Tibial artery (tissue), 4 donors: ENCODE results near the gene POLR3A.
A peak's percentile ranks its signal among the peaks of the same experiment; 100 is the strongest.

Source experiments
- DNase-seq, 2 donors: peaks; one replicate each; pipeline ENCODE4 v3.0.0-alpha.2; 2019
- H3K27ac ChIP-seq, 2 donors: fragments of 200-600 bp; sonication (generic) in 1 of 2; 1 replicate in 1 of 2; 2 replicates in 1 of 2; pipeline ENCODE4 v1.5.1; 2018 to 2019; ENCODE audit warnings: mild to moderate bottlenecking in 1 of 2
- H3K27me3 ChIP-seq, 2 donors: fragments of 200-600 bp; sonication (generic) in 1 of 2; one replicate each; pipeline versions ENCODE4 v1.5.1 to v1.6.0; 2016 to 2019
- H3K36me3 ChIP-seq, 3 donors: fragments of 200-600 bp; sonication (generic) in 2 of 3; one replicate each; pipeline ENCODE4 v1.5.1; 2016 to 2019; ENCODE audit warnings: mild to moderate bottlenecking in 2 of 3
- H3K4me1 ChIP-seq, 4 donors: fragments of 200-600 bp; sonication (generic) in 2 of 4; 1 replicate in 3 of 4; 2 replicates in 1 of 4; pipeline ENCODE4 v1.5.1; 2016 to 2019
- H3K4me3 ChIP-seq, 2 donors: fragments of 200-600 bp; sonication (generic) in 1 of 2; 1 replicate in 1 of 2; 2 replicates in 1 of 2; pipeline ENCODE4 v1.5.1; 2018 to 2019; ENCODE audit warnings: mild to moderate bottlenecking in 2 of 2
- H3K9me3 ChIP-seq, 3 donors: fragments of 200-600 bp; sonication (generic) in 1 of 3; one replicate each; pipeline ENCODE4 v1.5.1; 2016 to 2019
- CTCF ChIP-seq, 2 experiments: fragments of 200-600 bp in 1 of 2; fragments of 450-650 bp in 1 of 2; IDR thresholded peaks; one replicate each; pipeline ENCODE4 v1.5.1; 2017 to 2019; ENCODE audit warnings: antibody characterized with exemption in 2 of 2, mild to moderate bottlenecking in 1 of 2, moderate library complexity in 1 of 2
- intact Hi-C: fragments of 100-400 bp; cut with DNase I; formaldehyde crosslinking; loops from one replicate; pipeline ENCODE4 v1.15.0; 2023; ENCODE audit warnings: low total_unique reads

The POLR3A gene

GRCh38 chr10:77925410-77925794 lies 103.9 kb downstream of the POLR3A start:
- no peak for TF ChIP-seq CTCF (IDR thresholded peaks at IDR 0.05)
- Histone ChIP-seq H3K27ac (peak overlapping the region; percentile 78 to 87), H3K36me3 (peaks cover 0 to 10% (median 0%) of the 10 kb centered on the region in 3 donors), H3K4me1 (peaks cover 0 to 61% (median 24%) of the 10 kb centered on the region in 4 donors), H3K4me3 (peak overlapping the region; percentile 67 to 73), H3K9me3 (no peaks in the 10 kb centered on the region), H3K27me3 (no peaks in the 10 kb centered on the region)
- peak in 1 of 2 donors; percentile 70 for DNase-seq
- intact Hi-C loops = loop anchor here (10.0 kb wide), 1 partner anchor 81 kb away; no protein-coding TSS in a partner anchor

- Histone ChIP-seq H3K4me3 (no peak overlapping the region), H3K36me3 (peaks cover 0 to 10% (median 0%) of the 10 kb centered on the region in 3 donors), H3K27me3 (no peaks in the 10 kb centered on the region), H3K9me3 (no peaks in the 10 kb centered on the region), H3K4me1 (peaks cover 0 to 73% (median 26%) of the 10 kb centered on the region in 4 donors), H3K27ac (no peak overlapping the region)
- DNase-seq = no peak
- intact Hi-C loops = loop anchor here (10.0 kb wide), 1 partner anchor 78 kb away; no protein-coding TSS in a partner anchor
- TF ChIP-seq CTCF (IDR thresholded peaks at IDR 0.05) = no peak
Observed at GRCh38 chr10:77922566-77923179, 106.6 kb downstream of the POLR3A start.

GRCh38 chr10:77922055-77922454 lies 107.3 kb downstream of the POLR3A start:
- TF ChIP-seq CTCF (IDR thresholded peaks at IDR 0.05) = no peak
- no peaks in the 10 kb centered on the region for H3K9me3 ChIP-seq
- no peak for DNase-seq
- H3K36me3 ChIP-seq = peaks cover 0 to 10% (median 0%) of the 10 kb centered on the region in 3 donors
- intact Hi-C loops = loop anchor here (10.0 kb wide), 1 partner anchor 77 kb away; no protein-coding TSS in a partner anchor
- no peaks in the 10 kb centered on the region for H3K27me3 ChIP-seq
- no peak overlapping the region for H3K4me3 ChIP-seq
- H3K4me1 ChIP-seq = peaks cover 0 to 67% (median 21%) of the 10 kb centered on the region in 4 donors
- H3K27ac ChIP-seq = no peak overlapping the region

- Histone ChIP-seq H3K4me3 (no peak overlapping the region), H3K9me3 (no peaks in the 10 kb centered on the region), H3K36me3 (peaks cover 0 to 10% (median 0%) of the 10 kb centered on the region in 3 donors), H3K27me3 (no peaks in the 10 kb centered on the region), H3K27ac (no peak overlapping the region), H3K4me1 (peaks cover 0 to 63% (median 21%) of the 10 kb centered on the region in 4 donors)
- TF ChIP-seq CTCF (IDR thresholded peaks at IDR 0.05) = no peak
- DNase-seq = no peak
- intact Hi-C loops = loop anchor here (10.0 kb wide), 1 partner anchor 77 kb away; no protein-coding TSS in a partner anchor
Observed at GRCh38 chr10:77921395-77921794, 107.9 kb downstream of the POLR3A start.

GRCh38 chr10:77920495-77920894 lies 108.8 kb downstream of the POLR3A start:
- Histone ChIP-seq H3K36me3 (peaks cover 0 to 10% (median 0%) of the 10 kb centered on the region in 3 donors), H3K4me1 (peaks cover 0 to 62% (median 23%) of the 10 kb centered on the region in 4 donors), H3K4me3 (no peak overlapping the region), H3K9me3 (no peaks in the 10 kb centered on the region), H3K27me3 (no peaks in the 10 kb centered on the region), H3K27ac (no peak overlapping the region)
- intact Hi-C loops = loop anchor here (10.0 kb wide), 1 partner anchor 76 kb away; no protein-coding TSS in a partner anchor
- DNase-seq = no peak
- no peak for TF ChIP-seq CTCF (IDR thresholded peaks at IDR 0.05)
